ENCODE data around the gene HOXC11. TPM values are rescaled to one million over a fixed set of nuclear protein-coding genes. Genes with fewer than 3 reads are reported as not detected.

HOXC11 gene
- total and polyA plus RNA-seq, 2 donors (not counting 1 experiment from before 2014, with no cell fraction given), result not detected

GRCh38 chr12:54015018-54015931 lies 42.3 kb downstream of the HOXC11 start:
- Histone ChIP-seq H4K20me1 (ENCODE audit: control insufficient read depth, insufficient read depth, low read length, poor library complexity, severe bottlenecking) (no peaks in the 10 kb centered on the region), H3K27me3 (replicated peaks in 1 of 4; ENCODE audit: control extremely low read depth in 1 of 4, control insufficient read depth in 3 of 4, insufficient read depth in 4 of 4, low read length in 3 of 4) (peaks cover 0 to 91% (median 73%) of the 10 kb centered on the region in 4 experiments), H3K9me3 (ENCODE audit: control extremely low read depth in 1 of 3, control insufficient read depth in 2 of 3, insufficient read depth in 1 of 3, low read length in 2 of 3) (peaks cover 0 to 46% (median 6%) of the 10 kb centered on the region in 3 donors), H3K4me1 (ENCODE audit: control insufficient read depth in 2 of 2, insufficient read depth in 2 of 2, low read length in 2 of 2) (peaks cover 30 to 50% of the 10 kb centered on the region in 2 donors), H3K36me3 (replicated peaks in 1 of 2; ENCODE audit: control extremely low read depth in 1 of 2, control insufficient read depth in 1 of 2, extremely low read depth in 1 of 2, insufficient read depth in 2 of 2, low read length in 1 of 2) (no peaks in the 10 kb centered on the region), H2AFZ (ENCODE audit: insufficient read depth, low read depth, low read length, poor library complexity, severe bottlenecking) (no peak overlapping the region), H3K4me3 (ENCODE audit: control extremely low read depth in 1 of 5, extremely low read depth in 1 of 5, insufficient read depth in 1 of 5, low read depth in 2 of 5, low read length in 4 of 5) (no peak overlapping the region), H3K27ac (ENCODE audit: low read length in 2 of 2) (no peak overlapping the region), H3K9ac (ENCODE audit: low read length) (no peak overlapping the region), H3K4me2 (replicated peaks; ENCODE audit: low read depth, low read length, poor library complexity, severe bottlenecking) (no peak overlapping the region), H3K79me2 (ENCODE audit: control insufficient read depth, insufficient read depth, low read length) (no peaks in the 10 kb centered on the region)
- Mint-ChIP-seq H3K4me1 (peaks cover 31% of the 10 kb centered on the region), H3K9me3 (ENCODE audit: insufficient read depth) (no peaks in the 10 kb centered on the region), H3K4me3 (no peak overlapping the region), H3K27ac (no peak overlapping the region), H3K27me3 (peaks cover 71% of the 10 kb centered on the region)
- CTCF ChIA-PET, result interaction anchor here (0.7 to 3.9 kb wide), 6 partner anchors 9 to 193 kb away, joined by 3 to 31 read pairs (median 8); partner anchors contain the start of gene HOXC5
- TF ChIP-seq CTCF (IDR thresholded peaks at IDR 0.05), result no peak
- no peak for TF ChIP-seq EZH2 (IDR thresholded peaks at IDR 0.05; ENCODE audit: borderline replicate concordance, insufficient read depth, low read depth, low read length, poor library complexity, severe bottlenecking)
- intact Hi-C loops (cut with micrococcal nuclease), result no loop called here
- POLR2A ChIA-PET, result interaction anchor here (0.7 kb wide), 1 partner anchor 12 kb away, joined by 4 read pairs; no protein-coding TSS in a partner anchor
- DNase-seq (no peak), ATAC-seq (ENCODE audit: low read depth) (no peak)
- 10% methylated on average over 14 of the region's 23 CpGs for WGBS (ENCODE audit: insufficient coverage)

GRCh38 chr12:54016051-54016450 lies 43.1 kb downstream of the HOXC11 start:
- no peak overlapping the region for H3K4me2 ChIP-seq (replicated peaks; ENCODE audit: low read depth, low read length, poor library complexity, severe bottlenecking)
- H3K4me3 Mint-ChIP-seq, result no peak overlapping the region
- CTCF ChIA-PET, result interaction anchor here (1.2 to 3.9 kb wide), 5 partner anchors 12 to 185 kb away, joined by 3 to 31 read pairs (median 11); partner anchors contain the start of genes HOXC5 and HOXC6
- H3K4me1 ChIP-seq (ENCODE audit: control insufficient read depth in 2 of 2, insufficient read depth in 2 of 2, low read length in 2 of 2), result peaks cover 29 to 48% of the 10 kb centered on the region in 2 donors
- H3K27ac Mint-ChIP-seq, result no peak overlapping the region
- H2AFZ ChIP-seq (ENCODE audit: insufficient read depth, low read depth, low read length, poor library complexity, severe bottlenecking), result no peak overlapping the region
- no peaks in the 10 kb centered on the region for H3K36me3 ChIP-seq (replicated peaks in 1 of 2; ENCODE audit: control extremely low read depth in 1 of 2, control insufficient read depth in 1 of 2, extremely low read depth in 1 of 2, insufficient read depth in 2 of 2, low read length in 1 of 2)
- H3K4me1 Mint-ChIP-seq, result peaks cover 28% of the 10 kb centered on the region
- H3K27ac ChIP-seq (ENCODE audit: low read length in 2 of 2), result no peak overlapping the region
- WGBS (ENCODE audit: insufficient coverage), result no CpG with 5 or more reads among the region's 3 CpGs
- DNase-seq (no peak), ATAC-seq (ENCODE audit: low read depth) (no peak)
- peaks cover 0 to 45% (median 6%) of the 10 kb centered on the region in 3 donors for H3K9me3 ChIP-seq (ENCODE audit: control extremely low read depth in 1 of 3, control insufficient read depth in 2 of 3, insufficient read depth in 1 of 3, low read length in 2 of 3)
- no peak overlapping the region for H3K4me3 ChIP-seq (ENCODE audit: control extremely low read depth in 1 of 5, extremely low read depth in 1 of 5, insufficient read depth in 1 of 5, low read depth in 2 of 5, low read length in 4 of 5)
- peaks cover 0 to 90% (median 71%) of the 10 kb centered on the region in 4 experiments for H3K27me3 ChIP-seq (replicated peaks in 1 of 4; ENCODE audit: control extremely low read depth in 1 of 4, control insufficient read depth in 3 of 4, insufficient read depth in 4 of 4, low read length in 3 of 4)
- H3K27me3 Mint-ChIP-seq, result peaks cover 65% of the 10 kb centered on the region
- POLR2A ChIA-PET, result no interaction called here
- H3K9ac ChIP-seq (ENCODE audit: low read length), result no peak overlapping the region
- TF ChIP-seq CTCF (IDR thresholded peaks at IDR 0.05), result no peak
- TF ChIP-seq EZH2 (IDR thresholded peaks at IDR 0.05; ENCODE audit: borderline replicate concordance, insufficient read depth, low read depth, low read length, poor library complexity, severe bottlenecking), result no peak
- intact Hi-C loops (cut with micrococcal nuclease), result no loop called here
- H3K9me3 Mint-ChIP-seq (ENCODE audit: insufficient read depth), result no peaks in the 10 kb centered on the region
- no peaks in the 10 kb centered on the region for H4K20me1 ChIP-seq (ENCODE audit: control insufficient read depth, insufficient read depth, low read length, poor library complexity, severe bottlenecking)
- H3K79me2 ChIP-seq (ENCODE audit: control insufficient read depth, insufficient read depth, low read length), result no peaks in the 10 kb centered on the region
